HG03097 (cell line): ENCODE data around the gene INAFM2.

Experiments used
- ATAC-seq: cut with Tn5 transposase; IDR thresholded peaks from one replicate; pipeline ENCODE4 v1.9.1; 2021; ENCODE audit not compliant: unreplicated experiment, low FRiP score

INAFM2 gene

DNA sequence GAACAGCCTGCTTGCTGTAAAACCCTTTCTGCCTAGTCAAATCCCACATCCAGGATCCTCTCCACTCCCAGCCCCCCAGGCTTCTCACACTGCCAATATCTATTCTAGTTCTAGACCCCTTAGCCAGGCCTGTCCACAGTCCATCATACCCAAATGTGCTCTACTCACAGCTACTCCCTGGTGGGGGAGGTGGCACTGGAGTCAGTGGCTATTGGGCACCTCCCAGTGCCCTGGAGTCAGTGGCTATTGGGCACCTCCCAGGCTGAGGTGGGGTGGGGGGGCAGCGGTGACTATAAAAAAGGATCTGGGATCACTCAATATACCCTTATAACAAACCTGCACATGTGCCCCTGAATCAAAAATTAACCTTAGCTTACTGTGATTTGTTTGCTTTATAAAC, 33.8 kb downstream of the INAFM2 start:
- ATAC-seq: no peak

DNA sequence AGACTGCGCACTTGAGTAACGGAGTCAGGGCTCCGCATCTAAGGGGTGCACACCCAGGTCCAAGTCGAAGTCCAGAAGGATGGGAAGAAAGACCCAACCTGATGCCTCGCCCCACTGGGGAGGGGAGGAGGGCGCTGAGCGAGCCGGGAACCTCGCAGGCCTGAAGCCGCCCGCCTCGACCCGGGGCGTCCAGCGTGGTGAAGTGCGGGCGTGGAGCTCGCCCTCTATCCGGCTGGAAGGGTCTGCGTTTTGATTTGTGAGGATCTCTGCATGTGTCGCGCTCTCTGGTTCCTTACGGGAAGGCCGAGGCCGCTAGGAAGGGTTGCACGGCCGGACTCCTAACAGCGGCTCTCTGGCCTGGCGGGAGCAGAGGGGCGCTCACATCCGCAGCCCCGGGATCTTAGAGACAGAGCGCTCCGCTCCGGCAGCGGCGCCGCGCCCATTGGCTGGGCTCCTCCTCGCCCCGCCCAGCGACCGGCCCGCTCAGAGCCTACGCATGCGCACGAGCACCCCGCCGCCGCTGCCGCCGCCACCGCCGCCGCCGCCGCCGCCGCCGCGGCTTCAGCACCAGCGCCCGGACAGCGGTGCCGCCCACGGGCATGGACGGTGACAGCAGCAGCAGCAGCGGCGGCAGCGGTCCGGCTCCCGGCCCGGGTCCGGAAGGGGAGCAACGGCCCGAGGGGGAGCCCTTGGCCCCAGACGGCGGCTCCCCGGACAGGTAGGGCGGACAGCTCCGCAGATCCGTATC, 34.4 kb downstream of the INAFM2 start, which contains the start of gene DISP2:
DISP2 (plus strand) TSS at position 497 of the 748 bp plus-strand sequence; CDS start at position 600, 103 bp downstream.
- peak; percentile 64 for ATAC-seq

DNA sequence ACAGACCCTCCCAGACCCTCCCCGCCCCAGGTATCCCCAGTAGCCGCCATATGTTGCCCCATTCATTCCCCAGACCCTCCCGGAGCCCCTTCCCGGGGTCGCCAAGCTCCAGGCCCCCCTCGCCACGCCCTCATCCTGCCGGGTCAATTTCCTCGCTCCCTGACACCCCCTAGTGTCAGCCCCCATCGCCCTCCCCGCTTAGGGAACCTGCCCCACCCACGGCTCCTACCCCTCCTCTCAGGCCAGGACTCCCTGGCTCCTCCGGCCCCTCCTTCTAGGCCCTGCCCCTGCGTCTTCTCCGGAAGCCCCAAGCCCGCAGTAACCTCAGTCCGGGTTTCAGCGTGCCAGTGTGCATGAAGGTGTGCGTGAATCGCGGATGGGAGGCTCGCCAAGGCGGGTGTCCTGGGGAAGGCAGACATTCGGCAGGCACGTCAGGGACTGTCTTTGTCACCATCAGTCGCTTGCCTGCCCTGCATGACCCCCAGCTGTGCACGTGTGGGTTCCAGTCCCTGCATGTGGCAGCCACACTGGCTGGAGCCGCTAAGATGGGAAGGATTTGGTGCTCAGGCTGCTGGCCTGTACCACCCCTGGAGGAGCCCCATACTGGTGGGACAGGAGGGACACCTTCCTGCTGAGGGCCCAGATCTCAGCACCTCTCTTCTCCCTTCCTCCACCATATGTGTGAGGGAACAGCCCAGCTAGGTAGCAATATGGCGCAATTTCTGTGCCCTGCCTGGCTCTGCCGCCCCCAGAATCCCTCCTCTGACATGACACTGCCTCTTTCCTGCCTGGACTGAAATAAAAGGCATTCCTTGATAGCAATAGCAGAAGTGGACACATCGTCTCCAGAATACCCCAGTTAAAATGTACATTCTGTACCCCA, 35.2 kb downstream of the INAFM2 start:
- no peak for ATAC-seq

DNA sequence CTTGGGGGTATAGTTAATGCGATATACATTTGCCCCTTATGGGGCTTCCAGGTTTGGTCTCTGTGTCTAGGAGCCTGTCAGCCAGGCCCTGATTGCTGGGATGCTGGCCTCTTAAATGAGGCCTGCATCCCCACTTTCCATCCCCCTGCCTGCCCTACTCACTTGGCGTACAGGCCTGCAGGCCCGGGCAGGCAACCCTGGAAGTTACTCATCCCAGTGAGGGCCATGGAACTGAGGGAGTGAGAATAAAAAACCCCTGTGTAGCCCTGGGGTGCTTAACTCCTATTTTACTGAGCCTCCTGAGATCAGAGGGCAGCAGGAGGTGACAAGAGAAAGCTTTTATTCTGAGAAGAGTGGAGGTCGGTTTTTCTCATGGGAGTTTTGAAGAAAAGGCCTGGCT, 36.5 kb downstream of the INAFM2 start:
- no peak for ATAC-seq

GRCh38 chr15:40361640-40362039, 38.1 kb downstream of the INAFM2 start:
- ATAC-seq: no peak

DNA sequence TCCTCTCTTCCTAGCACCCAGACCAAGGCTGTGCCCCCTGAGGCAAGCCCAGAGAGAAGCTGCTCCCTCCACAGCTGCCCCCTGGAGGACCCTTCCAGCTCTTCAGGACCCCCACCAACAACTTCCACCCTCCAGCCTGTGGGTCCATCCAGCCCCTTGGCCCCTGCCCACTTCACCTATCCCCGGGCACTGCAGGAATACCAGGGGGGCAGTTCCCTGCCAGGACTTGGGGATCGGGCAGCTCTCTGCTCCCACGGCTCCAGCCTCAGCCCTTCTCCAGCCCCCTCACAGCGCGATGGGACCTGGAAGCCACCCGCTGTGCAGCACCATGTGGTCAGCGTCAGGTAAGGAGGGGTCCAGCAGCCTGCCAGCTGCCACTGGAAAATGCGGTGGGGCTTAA, 40.1 kb downstream of the INAFM2 start:
- no peak for ATAC-seq

DNA sequence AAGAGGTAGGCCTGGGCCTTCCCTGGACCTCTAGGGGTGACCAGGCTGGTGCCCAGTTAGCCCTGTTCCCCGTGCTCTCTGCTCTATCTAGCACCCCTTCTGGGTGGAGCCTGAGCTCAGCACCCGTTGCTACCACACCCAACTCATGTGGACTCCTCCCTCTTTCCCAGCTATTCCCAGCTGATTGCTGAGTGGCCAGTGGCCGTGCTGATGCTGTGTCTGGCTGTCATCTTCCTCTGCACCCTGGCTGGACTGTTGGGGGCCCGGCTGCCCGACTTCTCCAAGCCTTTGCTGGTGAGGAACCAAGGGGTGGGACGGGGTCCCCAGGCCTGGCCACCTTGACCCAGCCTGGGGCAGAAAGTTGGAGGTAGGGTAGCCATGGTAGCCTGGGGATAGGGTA, 40.8 kb downstream of the INAFM2 start:
- ATAC-seq: no peak

- no peak for ATAC-seq
These were observed 41.5 kb downstream of the INAFM2 start for GRCh38 chr15:40365016-40365415.

GRCh38 chr15:40365624-40366456, 42.3 kb downstream of the INAFM2 start:
- no peak for ATAC-seq

- ATAC-seq: no peak
These were observed 43.2 kb downstream of the INAFM2 start for GRCh38 chr15:40366457-40367370.

GRCh38 chr15:40367371-40367685, 43.8 kb downstream of the INAFM2 start:
- ATAC-seq: no peak

- peak; percentile 75 for ATAC-seq
These were observed 44.5 kb downstream of the INAFM2 start for GRCh38 chr15:40367686-40368611.

DNA sequence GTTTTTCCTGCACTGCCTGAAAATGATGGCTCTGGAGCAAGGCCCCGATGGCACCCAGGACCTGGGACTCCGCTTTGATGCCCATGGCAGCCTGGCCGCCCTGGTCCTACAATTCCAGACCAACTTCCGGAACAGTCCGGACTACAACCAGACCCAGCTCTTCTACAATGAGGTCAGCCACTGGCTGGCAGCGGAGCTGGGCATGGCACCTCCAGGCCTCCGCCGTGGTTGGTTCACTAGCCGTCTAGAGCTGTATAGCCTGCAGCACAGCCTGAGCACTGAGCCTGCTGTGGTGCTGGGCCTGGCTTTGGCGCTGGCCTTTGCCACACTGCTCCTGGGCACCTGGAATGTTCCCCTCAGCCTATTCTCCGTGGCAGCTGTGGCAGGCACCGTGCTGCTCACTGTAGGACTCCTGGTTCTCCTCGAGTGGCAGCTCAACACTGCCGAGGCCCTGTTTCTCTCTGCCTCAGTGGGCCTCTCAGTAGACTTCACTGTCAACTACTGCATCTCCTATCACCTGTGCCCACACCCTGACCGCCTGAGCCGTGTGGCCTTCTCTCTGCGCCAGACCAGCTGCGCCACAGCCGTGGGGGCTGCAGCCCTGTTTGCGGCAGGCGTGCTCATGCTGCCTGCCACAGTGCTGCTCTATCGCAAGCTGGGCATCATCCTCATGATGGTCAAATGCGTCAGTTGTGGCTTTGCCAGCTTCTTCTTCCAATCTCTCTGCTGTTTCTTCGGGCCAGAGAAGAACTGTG, 45.4 kb downstream of the INAFM2 start:
- no peak for ATAC-seq

GRCh38 chr15:40369474-40369869, 46.0 kb downstream of the INAFM2 start:
- no peak for ATAC-seq

- ATAC-seq: no peak
These were observed 46.5 kb downstream of the INAFM2 start for GRCh38 chr15:40369971-40370370.

GRCh38 chr15:40372981-40373380, 49.5 kb downstream of the INAFM2 start:
- no peak for ATAC-seq
